GM12892 (cell line): ENCODE data around the gene TMIE.

ENCODE experiments used
- POLR2A ChIP-seq: IDR thresholded peaks from 2 replicates; pipeline ENCODE4 v1.6.1; 2011; ENCODE audit warnings: low read depth, low read length, control low read depth
- POLR2AphosphoS5 ChIP-seq: IDR thresholded peaks from 2 replicates; pipeline ENCODE4 v1.6.1; 2011; ENCODE audit warnings: low read depth, low read length, control low read depth

GRCh38 chr3:46681387-46681786 lies 19.8 kb upstream of the TMIE start:
- TF ChIP-seq POLR2A (no peak), POLR2AphosphoS5 (no peak)
